ENCODE data around the gene ACACA.

ACACA gene

DNA sequence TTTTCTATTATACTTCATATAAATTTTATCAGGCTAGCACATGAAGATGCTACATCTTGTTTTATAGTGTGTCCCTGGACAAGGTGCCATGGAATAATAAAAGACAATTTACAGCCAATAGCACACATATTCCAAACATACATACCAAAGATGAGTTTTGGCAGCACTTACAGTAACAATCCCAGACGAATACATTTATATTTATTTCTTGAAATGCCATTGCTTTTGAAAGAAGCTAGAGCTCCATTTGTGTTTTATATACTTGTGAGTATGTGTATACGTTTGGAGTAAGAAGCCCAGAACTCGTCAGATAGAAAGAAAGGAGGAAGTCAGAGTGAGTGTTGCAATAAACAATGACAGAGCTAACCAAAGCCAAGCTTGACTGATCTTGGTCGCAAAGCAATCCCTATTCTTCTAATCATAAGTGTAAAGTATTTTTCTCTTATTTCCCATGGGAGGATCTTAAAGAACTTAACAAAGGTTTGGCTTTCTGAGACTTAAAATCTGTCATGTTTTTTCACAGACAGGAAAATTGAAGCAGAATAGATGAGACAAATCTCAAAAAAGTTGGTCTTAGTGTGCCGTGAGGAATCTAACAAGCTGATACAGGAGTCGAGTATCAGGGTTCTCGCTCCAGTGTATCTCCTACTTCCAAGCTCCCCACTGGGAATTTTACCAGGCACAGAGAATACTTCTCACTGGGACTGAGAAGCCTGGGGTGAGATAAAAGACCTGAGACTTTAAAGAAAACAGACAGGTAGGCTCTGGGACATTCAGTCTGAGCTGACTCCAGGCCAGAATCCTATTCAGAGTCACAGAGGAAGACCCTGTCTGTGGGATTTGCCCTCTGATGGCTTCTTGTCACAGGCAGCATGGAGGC lies 282.5 kb downstream of the ACACA start:
- no peak for DNase-seq

DNA sequence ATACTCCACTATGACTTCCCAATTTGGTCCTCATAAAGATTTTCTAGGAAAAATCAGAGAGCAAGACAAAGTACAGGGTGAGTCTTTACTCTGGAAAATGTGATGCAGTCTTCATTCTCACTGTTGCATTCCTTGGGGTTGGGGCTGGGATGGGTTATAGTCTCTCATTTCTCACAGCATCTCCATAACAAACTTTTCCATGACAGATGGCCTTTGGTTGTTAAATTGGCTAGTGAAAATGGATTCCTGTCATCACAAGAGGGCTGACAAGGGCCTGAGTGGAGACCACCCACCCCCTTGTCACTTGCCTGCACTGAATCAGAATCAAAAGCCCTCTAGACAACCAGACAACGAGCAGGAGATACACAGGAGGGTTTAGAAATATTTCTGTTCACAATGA lies 283.2 kb downstream of the ACACA start:
- DNase-seq = no peak

DNA sequence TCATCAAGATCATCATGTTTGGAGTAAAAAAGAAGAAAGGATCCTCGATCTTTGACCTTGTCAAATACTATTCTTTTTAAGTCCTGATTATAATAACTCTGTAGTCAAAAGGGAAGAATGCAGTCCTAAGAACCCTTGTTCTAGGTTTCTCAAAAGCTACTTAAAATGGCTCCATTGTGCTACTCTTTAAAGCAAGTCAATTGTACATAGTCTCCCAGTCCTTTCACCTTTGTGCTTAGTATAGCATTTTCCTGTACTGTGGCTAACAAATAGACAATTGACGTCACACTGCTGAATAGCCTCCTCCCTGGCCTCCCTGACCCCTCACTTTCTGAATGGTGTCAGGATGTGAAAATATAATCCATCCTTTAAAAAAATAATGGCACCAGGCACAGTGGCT lies 285.0 kb downstream of the ACACA start:
- no peak for DNase-seq

DNA sequence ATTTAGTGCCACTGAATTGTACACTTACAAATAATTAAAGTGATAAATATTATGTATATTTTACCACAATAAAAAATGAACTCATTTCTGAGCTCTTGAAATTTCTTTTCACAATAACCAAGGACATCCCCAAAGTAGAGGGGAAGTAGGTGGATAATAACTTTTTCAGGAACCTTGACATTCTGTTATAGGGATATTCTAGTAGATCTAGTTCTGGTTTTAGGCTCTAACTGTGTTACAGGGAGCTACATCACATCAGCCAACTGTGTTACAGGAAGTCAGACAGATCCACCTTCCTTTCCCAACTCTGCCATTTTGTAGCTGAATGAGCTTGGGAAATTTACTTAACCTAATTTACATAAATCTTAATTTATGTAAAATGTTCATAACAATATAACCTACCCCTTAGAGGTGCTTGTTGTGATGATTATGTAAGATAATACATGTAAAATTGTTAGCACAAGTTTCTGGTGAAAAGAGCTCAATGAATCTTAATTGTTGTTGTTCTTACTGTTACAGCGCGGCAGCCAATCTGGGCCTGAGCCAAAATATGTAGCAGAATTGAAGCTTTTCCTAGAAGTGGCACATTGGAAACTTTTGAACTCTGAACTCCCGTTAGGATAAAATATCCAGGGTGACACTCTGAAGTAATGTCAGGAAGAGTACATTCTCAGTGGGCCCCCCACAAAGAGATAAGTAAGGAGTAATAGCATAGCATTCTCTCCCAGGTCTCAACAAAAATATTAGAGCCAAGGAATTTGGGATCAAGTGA lies 288.1 kb downstream of the ACACA start:
- no peak for DNase-seq

DNA sequence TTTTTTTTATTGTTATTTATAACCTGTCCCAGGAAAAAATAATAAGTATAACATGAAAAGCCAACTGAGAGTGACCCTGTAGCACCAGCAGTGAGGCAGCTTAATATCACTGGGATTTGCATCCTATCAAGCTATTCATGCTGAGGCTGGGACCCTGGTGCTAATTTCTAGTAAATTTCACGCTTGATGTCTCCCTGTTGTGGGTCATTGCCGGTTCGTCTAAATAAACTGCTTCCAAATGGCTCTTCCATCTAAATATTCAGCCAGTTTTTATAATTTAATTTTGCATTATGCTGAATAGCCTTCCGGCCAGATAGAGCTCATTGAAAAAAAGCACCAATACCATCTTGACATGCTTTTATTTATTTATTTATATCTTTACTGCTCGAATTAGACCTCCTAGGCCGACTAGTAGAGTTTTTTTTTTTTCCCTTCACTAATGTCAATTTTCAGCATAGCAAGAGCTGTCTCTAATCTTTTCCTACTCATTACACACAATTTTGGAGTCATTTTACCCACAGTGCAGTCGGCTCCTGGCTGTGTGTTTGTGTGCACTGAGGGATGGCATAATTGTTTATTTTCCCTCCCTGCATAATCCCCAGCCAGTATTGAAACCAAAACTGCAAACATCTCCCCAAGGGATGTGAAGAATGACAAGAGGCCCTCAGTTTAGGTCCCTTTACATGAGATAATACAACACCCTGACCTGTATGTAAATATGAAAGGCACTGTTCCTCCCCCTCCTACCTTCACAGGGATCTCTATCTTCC lies 289.1 kb downstream of the ACACA start:
- DNase-seq = no peak

DNA sequence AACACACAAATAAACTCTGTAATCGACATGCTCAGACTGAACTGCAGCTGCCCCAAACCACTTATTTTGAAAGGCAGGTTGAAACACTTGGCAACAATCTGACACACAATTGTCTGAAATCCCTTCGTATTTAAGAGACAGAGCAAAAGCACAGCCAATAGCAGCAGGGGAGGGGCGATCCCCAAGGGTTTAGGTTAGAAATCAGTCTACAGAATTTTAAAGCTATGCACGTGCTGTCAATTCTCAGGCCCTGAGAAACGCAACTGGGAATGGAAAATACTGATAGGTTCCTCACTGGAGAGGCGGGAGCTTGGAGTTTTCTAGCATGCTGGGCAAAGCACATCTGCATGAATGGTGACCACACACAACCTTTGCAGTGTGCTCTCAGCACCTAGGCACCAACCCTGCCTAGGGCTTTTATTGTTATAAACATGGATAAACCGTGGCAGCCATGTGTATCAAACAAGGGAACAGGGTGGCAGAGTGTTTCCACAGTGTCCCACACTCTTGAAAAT lies 289.9 kb downstream of the ACACA start:
- no peak for DNase-seq

DNA sequence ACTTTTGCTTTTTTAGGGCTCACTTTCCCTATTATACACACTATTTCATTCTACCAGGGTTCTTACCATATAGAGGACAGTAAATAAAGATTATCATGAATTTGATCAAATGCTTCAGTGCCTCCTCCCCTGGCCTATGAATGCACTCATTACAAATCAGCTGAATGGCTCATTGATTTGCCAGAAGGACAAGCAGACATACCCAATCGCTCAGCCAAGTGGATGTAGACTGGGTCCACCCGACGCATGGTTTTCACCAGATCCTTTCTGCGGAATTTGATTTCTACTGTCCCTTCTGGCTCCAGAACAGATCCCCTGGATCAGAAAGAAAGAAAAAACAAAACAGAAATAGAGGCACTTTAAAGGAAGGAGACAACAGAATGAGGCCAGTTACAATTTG lies 295.3 kb downstream of the ACACA start:
- no peak for DNase-seq

DNA sequence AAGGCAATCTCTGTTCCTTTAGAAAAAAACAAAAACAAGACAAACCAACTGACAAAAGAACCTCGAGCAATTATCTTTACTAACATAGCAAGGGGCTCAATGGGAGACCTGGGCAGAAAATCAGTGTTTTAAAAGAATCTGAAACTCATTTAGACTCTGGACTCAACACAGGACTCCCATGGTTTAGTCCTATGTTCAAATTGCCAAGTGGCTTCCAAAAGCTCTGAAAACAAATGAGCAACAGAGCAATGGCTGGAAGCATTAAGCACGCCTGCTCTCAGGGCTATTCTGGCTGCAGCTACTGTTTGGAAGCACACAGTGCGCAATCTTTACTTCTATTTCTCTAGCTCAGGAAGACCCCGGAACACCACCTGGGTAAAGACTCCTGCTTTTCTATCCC lies 295.9 kb downstream of the ACACA start:
- DNase-seq = no peak

DNA sequence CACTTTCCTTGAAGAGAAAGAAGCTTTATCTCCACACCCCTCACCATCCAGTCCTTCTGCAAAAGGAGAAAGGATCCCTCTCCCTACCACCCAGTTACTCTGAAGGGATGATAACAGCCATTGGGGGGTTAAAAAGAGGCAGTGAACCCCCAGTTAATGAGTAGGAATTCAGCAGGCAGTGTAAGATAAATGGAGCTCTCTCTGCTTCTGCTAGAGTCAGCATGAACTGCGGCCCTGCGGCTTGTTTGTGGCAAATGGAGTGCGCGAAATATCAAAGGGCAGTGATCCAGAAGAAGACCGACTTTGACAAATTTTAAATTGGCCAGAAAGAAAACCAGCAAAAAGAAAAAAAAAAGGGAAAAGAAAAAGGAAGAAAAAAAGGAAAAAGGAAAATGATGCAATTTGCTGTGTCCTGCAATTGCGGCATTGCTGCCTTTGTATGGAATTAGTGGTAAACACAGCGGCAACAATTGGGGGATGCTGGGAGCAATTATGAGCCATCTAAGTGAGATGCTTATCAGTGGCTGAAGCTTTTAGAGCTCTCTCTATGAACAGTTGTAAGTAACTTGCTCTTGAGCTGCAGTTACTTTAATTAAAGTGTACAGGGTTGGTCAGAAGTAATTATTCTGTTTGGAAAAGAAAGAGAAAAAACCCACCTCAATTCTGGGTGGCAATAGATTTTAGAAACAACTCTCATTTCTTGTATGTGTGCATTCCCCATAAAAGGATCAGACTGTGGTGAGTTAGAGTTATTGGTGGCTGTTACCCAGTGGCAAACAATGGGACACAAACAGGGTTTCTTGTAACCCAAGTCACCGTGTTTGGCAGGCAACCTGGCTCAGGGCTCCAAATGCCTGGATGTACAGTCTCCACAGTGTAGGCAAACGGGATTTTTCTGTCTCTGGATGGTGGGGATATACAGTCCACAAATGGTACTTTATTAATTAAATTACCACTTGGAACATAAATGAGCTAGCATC lies 296.6 kb downstream of the ACACA start:
- no peak for DNase-seq

DNA sequence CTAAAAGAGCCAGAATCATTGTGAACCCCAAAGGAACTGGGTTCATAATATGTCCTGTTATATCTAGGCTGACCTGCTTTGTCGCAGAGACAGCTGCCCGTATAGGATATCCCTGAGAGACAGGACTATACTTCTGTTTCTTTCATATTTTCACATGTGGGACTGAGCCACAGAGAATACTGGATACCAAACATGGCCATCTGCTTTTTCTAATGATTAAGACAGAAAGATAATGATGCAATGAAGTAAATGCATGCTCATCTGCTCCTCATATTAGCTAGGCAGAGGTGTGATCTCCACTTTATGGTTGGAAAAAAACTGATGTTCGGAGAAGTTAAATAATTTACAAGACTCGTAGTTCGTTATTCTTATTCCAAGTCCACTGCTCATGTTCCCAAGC lies 297.5 kb downstream of the ACACA start:
- no peak for DNase-seq

DNA sequence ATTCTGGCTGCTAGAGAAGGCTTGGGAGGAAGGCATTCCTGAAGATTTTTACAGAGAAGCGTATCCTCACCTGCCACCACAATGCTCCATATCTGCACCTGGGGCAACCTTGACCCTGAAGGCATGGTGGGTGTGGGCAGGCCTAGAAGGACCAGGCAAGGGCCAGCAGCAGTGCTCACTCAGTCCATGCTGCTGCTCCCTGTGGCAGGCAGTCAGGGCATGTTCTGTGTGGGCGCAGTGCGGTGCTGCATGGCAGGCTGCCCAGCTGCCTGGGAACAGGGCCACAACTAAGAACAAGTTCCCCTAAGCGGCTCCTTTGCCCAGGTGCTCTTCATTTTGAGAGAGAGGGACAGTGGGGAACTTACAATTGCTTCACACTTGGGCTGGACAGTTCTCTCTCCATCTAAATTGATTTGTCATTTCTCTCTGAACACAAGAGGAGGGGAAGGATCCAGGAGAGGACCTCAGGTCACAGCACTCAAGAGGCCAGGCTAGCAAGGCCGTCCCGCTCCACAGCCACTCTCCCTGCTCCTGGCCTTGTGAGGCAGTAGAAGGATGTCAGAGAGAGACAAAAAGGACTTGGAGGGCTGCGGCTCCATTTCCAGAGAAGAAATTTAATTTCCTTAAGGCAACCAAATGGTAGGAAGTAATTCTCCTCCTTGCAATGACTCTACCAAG lies 299.1 kb downstream of the ACACA start:
- DNase-seq = no peak

DNA sequence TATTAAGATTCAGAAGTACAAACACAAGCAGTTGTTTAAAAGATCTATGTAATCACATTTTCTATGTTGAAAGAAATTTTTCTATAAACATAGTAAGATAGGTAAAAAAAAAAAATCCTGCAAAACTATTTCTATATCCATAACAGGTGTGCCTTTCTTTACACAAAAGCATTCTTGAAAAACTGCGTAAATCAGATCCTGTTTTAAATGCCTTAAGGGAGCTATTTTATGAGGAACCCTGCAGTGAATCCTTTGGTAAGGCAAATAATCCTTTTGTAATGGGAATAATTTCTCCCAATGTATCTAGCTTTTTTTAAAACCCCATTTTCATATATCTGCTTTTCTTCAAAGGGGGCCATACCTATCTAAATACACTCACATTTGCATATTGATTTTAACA lies 300.6 kb downstream of the ACACA start:
- DNase-seq = no peak

DNA sequence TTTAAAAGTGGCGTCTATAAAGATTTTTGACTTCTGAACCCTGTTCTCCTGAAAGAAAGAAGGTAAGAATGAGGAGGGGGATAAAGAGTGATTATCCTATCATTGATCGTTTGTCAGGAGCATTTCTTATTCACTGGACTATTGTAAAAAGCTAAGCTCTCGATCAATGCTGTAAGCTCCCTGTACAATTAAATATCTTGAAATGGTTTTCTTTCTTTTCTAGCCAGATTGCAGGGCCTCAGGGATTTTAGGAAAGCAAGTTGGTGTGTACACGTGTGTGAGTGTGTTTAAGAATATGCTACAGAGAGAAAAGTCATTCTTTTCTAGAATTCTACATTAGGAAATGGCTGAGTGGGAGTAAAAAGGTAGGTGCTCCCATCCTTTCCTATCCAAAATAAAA lies 303.4 kb downstream of the ACACA start:
- DNase-seq = no peak

DNA sequence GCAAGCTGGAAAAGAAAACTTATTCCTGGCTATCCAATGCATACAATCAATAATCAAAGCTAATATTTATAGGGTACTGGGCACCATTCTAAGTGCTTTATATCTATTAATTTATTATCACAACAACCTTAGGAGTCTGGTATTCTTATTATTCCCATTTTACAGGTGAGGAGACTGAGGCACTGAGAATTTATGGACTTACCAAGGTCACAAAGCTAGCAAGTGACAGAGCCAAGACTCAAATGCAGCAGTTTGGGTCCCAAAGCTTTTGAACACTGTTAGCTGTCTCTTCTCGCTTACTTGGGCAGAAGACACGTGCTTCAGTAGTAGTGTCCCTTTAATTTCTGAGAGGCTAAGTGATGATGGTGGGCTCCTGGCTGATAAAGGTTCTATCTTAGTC lies 305.3 kb downstream of the ACACA start:
- no peak for DNase-seq

DNA sequence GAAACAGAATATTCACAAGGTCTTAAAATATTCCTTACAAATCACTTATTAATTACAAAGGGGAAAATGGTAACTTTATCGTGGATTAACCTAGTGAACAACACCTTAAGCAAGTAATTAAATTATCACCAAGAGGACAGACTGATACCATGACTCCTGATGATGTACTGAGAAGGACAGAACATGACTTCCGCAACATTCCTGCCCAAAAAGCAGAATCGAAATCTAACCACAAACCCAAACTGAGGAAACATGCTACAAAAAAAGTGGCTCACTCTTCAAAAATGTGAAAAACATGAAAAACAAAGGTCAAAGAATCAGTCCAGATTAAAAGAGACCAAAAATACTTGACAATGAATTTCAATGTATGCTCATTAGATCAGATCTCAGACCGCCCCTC lies 306.4 kb downstream of the ACACA start:
- no peak for DNase-seq

DNA sequence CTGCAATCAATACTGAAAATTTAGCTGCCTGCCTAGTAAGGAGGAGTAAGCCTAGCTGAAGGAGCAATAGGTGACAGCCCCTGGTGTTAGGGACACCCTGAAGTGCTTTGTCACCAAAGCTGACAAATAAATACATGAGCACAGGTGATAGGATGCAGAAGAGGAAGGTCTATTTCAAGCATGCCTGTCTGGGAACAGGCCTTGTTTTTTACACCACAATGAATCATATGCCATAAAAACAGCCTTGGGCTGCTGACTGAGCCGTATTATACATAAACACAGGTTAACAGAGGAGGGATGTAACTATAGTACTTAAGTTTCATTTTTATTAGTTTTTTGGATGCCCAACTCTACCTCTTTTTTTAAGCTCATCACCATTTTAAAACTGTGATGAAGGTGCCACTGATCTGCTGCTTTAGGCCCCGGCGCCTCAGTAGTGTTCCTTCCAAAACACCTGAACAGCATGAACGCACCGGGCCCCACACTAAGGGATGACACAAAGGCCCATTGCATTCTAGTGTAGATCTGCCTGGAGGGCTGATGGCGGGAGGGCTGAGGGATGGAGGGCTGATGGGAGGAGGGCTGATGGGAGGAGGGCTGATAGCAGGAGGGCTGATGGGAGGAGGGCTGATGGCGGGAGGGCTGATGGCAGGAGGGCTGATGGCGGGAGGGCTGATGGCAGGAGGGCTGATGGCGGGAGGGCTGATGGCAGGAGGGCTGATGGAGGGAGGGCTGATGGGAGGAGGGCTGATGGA lies 307.5 kb downstream of the ACACA start:
- no peak for DNase-seq

DNA sequence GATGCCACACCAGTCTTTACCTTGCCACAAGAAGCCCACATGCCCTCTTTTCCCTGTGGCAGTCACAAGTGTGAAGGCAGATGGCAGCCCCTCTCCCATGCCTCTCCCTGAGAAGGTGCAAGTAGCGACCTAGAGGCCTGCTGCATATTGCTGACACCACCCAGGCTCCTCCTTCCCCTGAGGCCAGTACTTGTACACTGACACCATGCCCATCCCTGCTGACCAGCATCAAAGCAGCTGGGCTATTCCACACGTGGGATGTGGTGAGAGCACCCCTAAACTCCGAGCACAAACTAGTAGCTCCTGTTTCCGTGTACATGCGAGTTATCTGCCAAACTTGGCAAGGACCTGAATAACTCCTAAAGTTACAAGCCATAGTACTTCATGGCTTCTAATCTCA lies 308.5 kb downstream of the ACACA start:
- DNase-seq = no peak

DNA sequence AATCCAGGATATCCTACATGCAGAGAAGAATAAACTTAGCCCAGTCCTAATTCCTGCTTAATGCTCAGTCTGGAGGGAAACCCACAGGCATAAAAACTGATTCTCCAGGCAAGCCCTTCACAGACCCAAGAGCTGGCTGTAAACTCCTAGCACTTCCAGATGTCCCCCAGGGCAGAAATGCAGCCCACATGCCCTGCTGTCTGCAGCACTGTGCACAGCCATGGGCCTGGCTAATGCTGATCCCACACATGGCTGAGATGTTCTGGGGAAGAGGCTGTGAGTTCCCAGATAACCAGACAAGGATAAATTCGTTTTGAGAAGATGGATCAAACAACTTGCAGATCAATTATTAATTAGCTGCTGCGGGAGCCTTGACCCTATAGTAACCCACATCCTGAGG lies 309.5 kb downstream of the ACACA start:
- DNase-seq = no peak

DNA sequence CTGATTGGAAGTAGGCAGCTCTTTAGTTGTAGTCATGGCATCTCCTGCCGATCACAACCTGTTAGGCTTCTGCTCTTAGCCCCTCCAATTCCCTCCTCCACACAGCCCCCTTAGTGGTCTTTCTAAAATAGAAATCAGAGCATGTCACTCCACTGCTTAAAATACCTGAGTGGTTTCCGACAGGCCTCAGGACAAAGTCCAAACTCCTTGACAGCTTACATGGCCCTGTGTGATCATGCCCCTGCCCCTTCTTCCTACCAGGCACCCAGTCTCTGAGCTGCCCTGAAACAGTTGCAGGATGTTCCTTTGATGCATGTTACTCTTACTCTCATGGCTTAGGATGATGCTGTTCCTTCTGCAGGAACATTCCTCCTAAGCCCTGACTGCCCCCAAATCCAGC lies 310.6 kb downstream of the ACACA start:
- no peak for DNase-seq

DNA sequence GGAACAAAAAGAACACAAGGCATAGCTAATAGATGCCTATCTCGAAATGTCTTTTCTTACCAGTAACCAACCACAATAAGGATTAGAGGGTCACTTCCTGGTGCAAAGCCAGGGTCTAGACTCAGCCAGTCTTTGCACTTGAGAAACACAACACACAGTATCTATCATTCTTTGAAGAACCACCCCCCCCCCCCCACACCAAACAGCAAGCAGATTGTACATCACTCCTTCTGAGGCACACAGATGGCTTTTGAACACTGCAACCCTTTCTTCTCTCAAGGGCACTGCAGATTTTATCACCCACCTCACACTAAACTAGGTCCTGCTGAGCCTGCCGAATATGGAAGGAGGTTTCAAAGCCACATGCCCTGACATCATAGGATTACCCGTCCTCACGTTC lies 312.2 kb downstream of the ACACA start:
- no peak for DNase-seq

DNA sequence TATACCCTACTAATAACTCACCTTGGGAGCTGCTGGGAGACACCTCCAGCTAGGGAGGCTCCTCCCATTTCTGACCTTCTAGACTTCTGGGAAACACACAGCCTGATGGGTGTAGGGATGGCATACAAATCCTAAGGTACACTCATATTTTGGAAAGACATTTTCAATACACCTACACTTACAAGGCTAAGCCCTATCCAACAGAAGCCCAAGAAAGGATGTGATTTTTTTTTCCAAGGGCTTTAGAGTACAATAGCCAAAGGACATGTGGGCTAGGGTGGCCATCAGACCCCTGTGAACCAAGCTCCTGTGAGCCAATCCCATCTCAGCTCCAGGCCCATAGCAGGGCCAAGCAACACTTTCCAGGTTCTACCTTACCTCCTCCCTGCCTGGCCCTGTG lies 313.9 kb downstream of the ACACA start:
- DNase-seq = no peak
